ELR (cell line): Measurements from ENCODE around the gene MMP8.

Source experiments
- DNase-seq: peaks from one replicate; pipeline ENCODE4 v3.0.0-alpha.2; 2015; ENCODE audit warnings: low read depth

The MMP8 gene

GRCh38 chr11:102722821-102723220 lies 1.9 kb downstream of the MMP8 start:
- DNase-seq: no peak

- DNase-seq: no peak
These were observed 5.0 kb downstream of the MMP8 start for GRCh38 chr11:102719620-102720277.

GRCh38 chr11:102717280-102717679 lies 7.5 kb downstream of the MMP8 start:
- DNase-seq: no peak

- DNase-seq: no peak
These were observed 8.2 kb downstream of the MMP8 start for GRCh38 chr11:102716527-102716926.

GRCh38 chr11:102712137-102712536 lies 12.6 kb downstream of the MMP8 start:
- no peak for DNase-seq

- no peak for DNase-seq
These were observed 15.4 kb downstream of the MMP8 start for GRCh38 chr11:102709201-102709945.

GRCh38 chr11:102708654-102709053 lies 16.1 kb downstream of the MMP8 start:
- no peak for DNase-seq

GRCh38 chr11:102705626-102706025 lies 19.1 kb downstream of the MMP8 start, which contains the start of gene MMP27:
TSS of gene MMP27 (minus strand) at chr11:102705769. CDS start at chr11:102705714, 55 bp downstream.
- no peak for DNase-seq

- DNase-seq: no peak
These were observed 19.9 kb downstream of the MMP8 start for GRCh38 chr11:102704841-102705240.

- DNase-seq: no peak
These were observed 20.8 kb downstream of the MMP8 start for GRCh38 chr11:102703826-102704493.

GRCh38 chr11:102695201-102695600 lies 29.6 kb downstream of the MMP8 start:
- no peak for DNase-seq

GRCh38 chr11:102685754-102686153 lies 39.0 kb downstream of the MMP8 start:
- no peak for DNase-seq

- no peak for DNase-seq
These were observed 39.4 kb downstream of the MMP8 start for GRCh38 chr11:102685338-102685737.

GRCh38 chr11:102683277-102683676 lies 41.5 kb downstream of the MMP8 start:
- DNase-seq: peak; percentile 7

GRCh38 chr11:102680945-102681344 lies 43.8 kb downstream of the MMP8 start:
- DNase-seq: peak; percentile 21

- DNase-seq: no peak
These were observed 46.7 kb downstream of the MMP8 start for GRCh38 chr11:102678022-102678421.

- no peak for DNase-seq
These were observed 48.7 kb downstream of the MMP8 start for GRCh38 chr11:102676084-102676483.

- DNase-seq: no peak
These were observed 55.1 kb downstream of the MMP8 start for GRCh38 chr11:102669664-102670063.

GRCh38 chr11:102666331-102666957 lies 58.3 kb downstream of the MMP8 start:
- DNase-seq: peak; percentile 72

- DNase-seq: peak; percentile 30
These were observed 60.6 kb downstream of the MMP8 start for GRCh38 chr11:102664001-102664752.

- no peak for DNase-seq
These were observed 62.1 kb downstream of the MMP8 start for GRCh38 chr11:102662607-102663006.
